HG03025 (cell line): ENCODE data around the gene QSOX2.

Experiments
- ATAC-seq: cut with Tn5 transposase; IDR thresholded peaks from one replicate; pipeline ENCODE4 v1.9.1; 2021; ENCODE audit warnings: mild to moderate bottlenecking, moderate library complexity; ENCODE audit not compliant: unreplicated experiment, low FRiP score

QSOX2 gene

GRCh38 chr9:136225366-136225747, 20.3 kb downstream of the QSOX2 start:
- peak; percentile 39 for ATAC-seq

GRCh38 chr9:136223871-136224640, 21.6 kb downstream of the QSOX2 start:
- ATAC-seq, result no peak

- ATAC-seq, result no peak
These were observed 22.7 kb downstream of the QSOX2 start for GRCh38 chr9:136222906-136223285.

- ATAC-seq, result no peak
These were observed 23.3 kb downstream of the QSOX2 start for GRCh38 chr9:136222166-136222905.

GRCh38 chr9:136220017-136220729, 25.4 kb downstream of the QSOX2 start:
- ATAC-seq, result no peak

- ATAC-seq, result no peak
These were observed 26.3 kb downstream of the QSOX2 start for GRCh38 chr9:136219276-136219675.

- no peak for ATAC-seq
These were observed 26.9 kb downstream of the QSOX2 start for GRCh38 chr9:136218673-136219072.

- no peak for ATAC-seq
These were observed 27.3 kb downstream of the QSOX2 start for GRCh38 chr9:136218271-136218670.

- no peak for ATAC-seq
These were observed 28.9 kb downstream of the QSOX2 start for GRCh38 chr9:136216541-136217244.

- no peak for ATAC-seq
These were observed 31.9 kb downstream of the QSOX2 start for GRCh38 chr9:136213733-136214132.

- no peak for ATAC-seq
These were observed 33.2 kb downstream of the QSOX2 start for GRCh38 chr9:136212345-136212950.

GRCh38 chr9:136211441-136212344, 33.9 kb downstream of the QSOX2 start:
- ATAC-seq, result no peak

- no peak for ATAC-seq
These were observed 34.6 kb downstream of the QSOX2 start for GRCh38 chr9:136211006-136211405.

- ATAC-seq, result no peak
These were observed 35.3 kb downstream of the QSOX2 start for GRCh38 chr9:136210276-136210675.

GRCh38 chr9:136209786-136210185, 35.8 kb downstream of the QSOX2 start:
- no peak for ATAC-seq

GRCh38 chr9:136209232-136209631, 36.4 kb downstream of the QSOX2 start:
- ATAC-seq, result no peak

- no peak for ATAC-seq
These were observed 36.9 kb downstream of the QSOX2 start for GRCh38 chr9:136208675-136209074.

- no peak for ATAC-seq
These were observed 38.0 kb downstream of the QSOX2 start for GRCh38 chr9:136207616-136208015.

GRCh38 chr9:136206602-136207275, 38.9 kb downstream of the QSOX2 start:
- no peak for ATAC-seq
